ENCODE measurements around the gene WHRN. TPM values are rescaled to one million over a fixed set of nuclear protein-coding genes. Genes with fewer than 3 reads are reported as not detected.

Gene WHRN
- total and polyA plus RNA-seq, 9 of the 15 experiments (the other 6 are each of a cell fraction or from before 2014, with no cell fraction given), result 0.31 to 14.1 (median 3.0) TPM

- ATAC-seq (no peak), FAIRE-seq (peak; percentile 48), DNase-seq (ENCODE audit: extremely low read depth in 1 of 4, low spot score in 3 of 4) (no peak)
- Histone ChIP-seq H3K4me2 (ENCODE audit: insufficient read depth, low read length) (no peak overlapping the region), H3K9me1 (ENCODE audit: control insufficient read depth, insufficient read depth, low read length) (peaks cover 6% of the 10 kb centered on the region), H2AFZ (ENCODE audit: low read depth, low read length) (no peak overlapping the region), H3K36me3 (ENCODE audit: control insufficient read depth, insufficient read depth, low read length) (no peaks in the 10 kb centered on the region), H3K4me1 (replicated peaks in 1 of 2; ENCODE audit: control insufficient read depth in 2 of 2, insufficient read depth in 2 of 2, low read length in 2 of 2) (peaks cover 0 to 6% of the 10 kb centered on the region in 2 experiments; a peak in 2 of 5 replicates), H3K4me3 (no peak overlapping the region), H3K27ac (ENCODE audit: extremely low read depth, low read depth, low read length) (no peak overlapping the region), H3K79me2 (ENCODE audit: control insufficient read depth, insufficient read depth, low read length) (no peaks in the 10 kb centered on the region), H3K9me3 (replicated peaks; ENCODE audit: control insufficient read depth, insufficient read depth, low read depth, low read length) (no peaks in the 10 kb centered on the region), H3K9ac (ENCODE audit: insufficient read depth in 1 of 2, low read depth in 2 of 2, low read length in 2 of 2) (no peak overlapping the region), H3K27me3 (ENCODE audit: control insufficient read depth in 2 of 2, insufficient read depth in 2 of 2, low read length in 2 of 2) (no peaks in the 10 kb centered on the region; a peak in 1 of 5 replicates), H4K20me1 (replicated peaks; ENCODE audit: control insufficient read depth, insufficient read depth, low read length) (peaks cover 5% of the 10 kb centered on the region; the same call in 1 of the 2 replicates)
- no peak for TF ChIP-seq SAP30 (IDR thresholded peaks at IDR 0.05; ENCODE audit: borderline replicate concordance, insufficient read depth, low read depth, low read length, poor library complexity, severe bottlenecking)
- peak; percentile 43 for TF ChIP-seq RBM25 (IDR thresholded peaks at IDR 0.05; ENCODE audit: low read depth, low read length, severe bottlenecking)
- TF ChIP-seq ESRRA (IDR thresholded peaks at IDR 0.05; ENCODE audit: borderline replicate concordance, low read depth), result 0 out of 2 replicates have a peak, but pooled peaks have one; percentile 47
- TF ChIP-seq SRF (CRISPR knock-in tag; IDR thresholded peaks at IDR 0.05), result 0 out of 4 replicates have a peak, but pooled peaks of 1 of the 2 experiments have one; percentile 55
- BruUV-seq (replicated peaks), result no TSS peak
- 37% methylated on average over 6 of the region's 6 CpGs for WGBS (ENCODE audit: insufficient coverage, low coverage, missing lambda C conversion rate)
- in situ Hi-C loops (cut with MboI), result loop anchor here (5.0 kb wide), 1 partner anchor 219 kb away; no protein-coding TSS in a partner anchor
- CTCF ChIA-PET (ENCODE audit: low intra/inter-chr PET ratio), result interaction anchor here (0.5 to 2.6 kb wide), 5 partner anchors 29 to 219 kb away, joined by 3 to 12 read pairs (median 4); no protein-coding TSS in a partner anchor
- POLR2A ChIA-PET, result interaction anchor here (1.0 kb wide), 1 partner anchor 9 kb away, joined by 4 read pairs; no protein-coding TSS in a partner anchor
- intact Hi-C loops (cut with micrococcal nuclease), result loop anchor here (1.0 kb wide), 1 partner anchor 74 kb away; no protein-coding TSS in a partner anchor
Measured at GRCh38 chr9:114433720-114434255, 71.5 kb downstream of the WHRN start.

Data from K562 (cell line).